GM12878 (cell line): Measurements from ENCODE around the gene BFSP2. TPM values are rescaled to one million over a fixed set of nuclear protein-coding genes. Genes with fewer than 3 reads are reported as not detected.

ENCODE experiments used
- ATAC-seq: fragments of 200-7000 bp; cut with Tn5 transposase; 3 replicates; pipeline ENCODE4 v1.9.1; 2020; ENCODE audit warnings: mild to moderate bottlenecking, moderate library complexity
- BruUV-seq: library from RNA; stranded (reverse); fragments of 400-500 nt; replicated peaks from 2 replicates; lab custom pipeline; 2021; lab: Mats Ljungman, UMichigan
- CTCF ChIA-PET: fragments of 300-600 bp; sonication (Branson Sonifier 250); formaldehyde crosslinking; extraction: SDS; loops from one replicate; lab custom pipeline; 2021; ENCODE audit warnings: inconsistent platforms; lab: Yijun Ruan, JAX
- POLR2A ChIA-PET: fragments of 350-600 bp; formaldehyde crosslinking; extraction: SDS; loops from one replicate; lab custom pipeline; 2021; ENCODE audit warnings: inconsistent platforms; lab: Charles Lee
- RAD21 ChIA-PET: fragments of 300-600 bp; sonication (Branson Sonifier 250); formaldehyde crosslinking; loops from one replicate; lab custom pipeline; 2023; ENCODE audit warnings: antibody characterized with exemption; ENCODE audit not compliant: unreplicated experiment; lab: Charles Lee
- SMC1A ChIA-PET: fragments of 300-600 bp; sonication (Branson Sonifier 250); formaldehyde crosslinking; loops from one replicate; lab custom pipeline; 2023; ENCODE audit not compliant: unreplicated experiment, uncharacterized antibody; lab: Charles Lee
- DNase-seq: peaks from one replicate; pipeline ENCODE4 v3.0.0-alpha.2; 2011; ENCODE audit warnings: low read depth, low spot score
- FAIRE-seq: peaks from 3 replicates; lab custom pipeline; 2011; peaks lifted over from hg19 to GRCh38; lab: Jason Lieb, UNC
- H2AFZ ChIP-seq: 2 replicates; pipeline ENCODE4 v1.6.0; 2011; ENCODE audit warnings: low read depth, low read length, control low read depth; ENCODE audit not compliant: control insufficient read depth
- H3K27ac ChIP-seq: 2 replicates; pipeline ENCODE4 v1.5.1; 2011; ENCODE audit warnings: control low read depth; ENCODE audit not compliant: control insufficient read depth, insufficient read depth
- H3K27me3 ChIP-seq, 2 experiments: replicated peaks in 1 of 2; 2 replicates each; pipeline versions ENCODE4 v1.6.0 to v1.6.1; 2011; ENCODE audit warnings: low read length in 1 of 2; ENCODE audit not compliant: control insufficient read depth in 2 of 2, insufficient read depth in 2 of 2
- H3K36me3 ChIP-seq, 2 experiments: 2 replicates each; pipeline ENCODE4 v1.5.1; 2011; ENCODE audit warnings: low read length in 1 of 2; ENCODE audit not compliant: control insufficient read depth in 2 of 2, insufficient read depth in 2 of 2
- H3K4me1 ChIP-seq: 2 replicates; pipeline ENCODE4 v1.6.1; 2011; ENCODE audit warnings: mild to moderate bottlenecking, low read length, moderate library complexity, mixed read lengths; ENCODE audit not compliant: control insufficient read depth, insufficient read depth
- H3K4me2 ChIP-seq: 2 replicates; pipeline ENCODE4 v1.6.0; 2011; ENCODE audit warnings: control low read depth; ENCODE audit not compliant: control insufficient read depth, insufficient read depth
- H3K4me3 ChIP-seq: fragments of 200-600 bp; sonication (generic); 2 replicates; pipeline ENCODE4 v1.5.1; 2016
- H3K79me2 ChIP-seq: 2 replicates; pipeline ENCODE4 v1.6.0; 2011; ENCODE audit warnings: low read length; ENCODE audit not compliant: control insufficient read depth, insufficient read depth
- H3K9ac ChIP-seq: 2 replicates; pipeline ENCODE4 v1.8.0; 2011; ENCODE audit warnings: low read length, control low read depth, mixed read lengths; ENCODE audit not compliant: control insufficient read depth, insufficient read depth
- H3K9me3 ChIP-seq: replicated peaks from 3 replicates; pipeline ENCODE4 v1.5.1; 2011; ENCODE audit warnings: mild to moderate bottlenecking, low read length; ENCODE audit not compliant: control insufficient read depth, insufficient read depth
- H4K20me1 ChIP-seq: 2 replicates; pipeline ENCODE4 v1.6.0; 2011; ENCODE audit not compliant: control insufficient read depth, insufficient read depth
- ASH2L ChIP-seq: fragments of 300-600, 200-600 bp; sonication (generic); IDR thresholded peaks from 2 replicates; pipeline ENCODE4 v1.6.1; 2017; ENCODE audit warnings: low read depth, mild to moderate bottlenecking, borderline replicate concordance
- BHLHE40 ChIP-seq, 2 experiments: fragments of 450-650 bp in 1 of 2; IDR thresholded peaks; 2 replicates each; pipeline ENCODE4 v1.6.1; 2011 to 2017; ENCODE audit warnings: low read depth in 2 of 2, borderline replicate concordance in 1 of 2, improper control_type of control experiment in 1 of 2, low read length in 1 of 2, mild to moderate bottlenecking in 1 of 2
- CBFB ChIP-seq: IDR thresholded peaks from 2 replicates; pipeline ENCODE4 v1.6.1; 2016; ENCODE audit warnings: antibody characterized with exemption, low read depth
- CHD1 ChIP-seq: IDR thresholded peaks from 2 replicates; pipeline ENCODE4 v1.6.1; 2012; ENCODE audit warnings: low read depth, low read length, improper control_type of control experiment
- ETV6 ChIP-seq, 2 experiments: fragments of 450-650 bp in 1 of 2; IDR thresholded peaks in 1 of 2; conservative IDR thresholded peaks in 1 of 2; 2 replicates each; pipeline ENCODE4 v1.6.1; 2014; ENCODE audit warnings: antibody characterized with exemption in 1 of 2, borderline replicate concordance in 1 of 2, low read depth in 1 of 2, mild to moderate bottlenecking in 1 of 2, moderate library complexity in 1 of 2
- HCFC1 ChIP-seq: fragments of 150-350 bp; IDR thresholded peaks from 2 replicates; pipeline ENCODE4 v1.6.1; 2014; ENCODE audit warnings: low read length
- IRF3 ChIP-seq: fragments of 450-650 bp; IDR thresholded peaks from 2 replicates; pipeline ENCODE4 v1.6.1; 2014; ENCODE audit warnings: mild to moderate bottlenecking
- IRF4 ChIP-seq: IDR thresholded peaks from 2 replicates; pipeline ENCODE4 v1.6.1; 2011; ENCODE audit warnings: low read depth, low read length
- JUNB ChIP-seq: IDR thresholded peaks from 2 replicates; pipeline ENCODE4 v1.6.1; 2016; ENCODE audit warnings: antibody characterized with exemption, mild to moderate bottlenecking
- MXI1 ChIP-seq: fragments of 150-350 bp; IDR thresholded peaks from 2 replicates; pipeline ENCODE4 v1.6.1; 2011; ENCODE audit warnings: low read depth, mild to moderate bottlenecking, inconsistent platforms, low read length, improper control_type of control experiment
- PAX5 ChIP-seq: IDR thresholded peaks from 2 replicates; pipeline ENCODE4 v1.6.1; 2011; ENCODE audit warnings: low read depth, low read length, borderline replicate concordance
- TARDBP ChIP-seq: IDR thresholded peaks from 2 replicates; pipeline ENCODE4 v1.6.1; 2016; ENCODE audit warnings: borderline replicate concordance
- WRNIP1 ChIP-seq: IDR thresholded peaks from 2 replicates; pipeline ENCODE4 v1.6.1; 2011; ENCODE audit warnings: low read depth, low read length, improper control_type of control experiment, borderline replicate concordance
- ZBTB40 ChIP-seq: fragments of 450-650 bp; IDR thresholded peaks from 2 replicates; pipeline ENCODE4 v1.6.1; 2016; ENCODE audit warnings: mild to moderate bottlenecking, moderate library complexity, borderline replicate concordance
- ZNF24 ChIP-seq: fragments of 450-650 bp; IDR thresholded peaks from 2 replicates; pipeline ENCODE4 v1.6.1; 2017; ENCODE audit warnings: antibody characterized with exemption, mild to moderate bottlenecking
- WGBS: methylation state at CpG from one replicate; pipeline ENCODE4 v1.1.6; 2016; ENCODE audit warnings: low lambda C conversion rate; ENCODE audit not compliant: insufficient replicate concordance, insufficient coverage; ENCODE audit errors: missing lambda C conversion rate; 5-methylcytosine and 5-hydroxymethylcytosine counted together
- in situ Hi-C: fragments of 300-500 bp; cut with MboI; formaldehyde crosslinking; loops from 9 replicates; pipeline ENCODE4 v1.14.3; 2018; ENCODE audit warnings: mixed read lengths
- intact Hi-C: fragments of 100-400 bp; cut with micrococcal nuclease; formaldehyde crosslinking; loops from one replicate; pipeline ENCODE4 v1.14.2; 2022; ENCODE audit not compliant: unreplicated experiment
- polyA plus RNA-seq, 11 experiments: library from polyadenylated mRNA; depleted of rRNA in 4 of 11; unstranded in 6 of 11; stranded (reverse) in 5 of 11; fragments of >200 nt; fragmentation: Nextera tagmentation in 4 of 11; fragmentation: Illumina TruSeq in 1 of 11; extraction: Ambion mirVana in 4 of 11; extraction: Trizol in 1 of 11; gene quantifications; 1 replicate in 1 of 11; 2 replicates in 10 of 11; pipeline versions ENCODE4 v1.2.1 to v1.2.3, GENCODE V29; 2011 to 2016; ENCODE audit warnings: inconsistent platforms in 2 of 11, missing spikeins in 2 of 11, low read depth in 1 of 11
- total RNA-seq, 4 experiments: library from RNA; depleted of rRNA in 3 of 4; stranded (reverse); fragments of >200 nt in 3 of 4; fragmentation: Illumina TruSeq in 1 of 4; extraction: Trizol in 1 of 4; gene quantifications; 2 replicates each; pipeline versions ENCODE4 v1.2.1 to v1.2.3, GENCODE V29; 2013 to 2021
- TF ChIP-seq, protein P1 (sequence below): IDR thresholded peaks from 2 replicates; pipeline ENCODE4 v1.6.1; 2012; ENCODE audit warnings: low read depth, low read length, improper control_type of control experiment

BFSP2 gene
- total and polyA plus RNA-seq, 10 of the 15 experiments (the other 5 are each of a cell fraction or from before 2014, with no cell fraction given) = 1.5 to 20.4 (median 7.3) TPM

- no peak for TF ChIP-seq IRF4
- TF ChIP-seq ZBTB40 = no peak
- TF ChIP-seq MXI1 = no peak
- TF ChIP-seq ETV6 (conservative IDR thresholded peaks at IDR 0.05 in 1 of 2, IDR thresholded peaks at IDR 0.05 in 1 of 2; ENCODE audit: borderline replicate concordance in 1 of 2, low read depth in 1 of 2) = no peak
Observed at GRCh38 chr3:133486658-133487057, 86.8 kb downstream of the BFSP2 start (continued).

GRCh38 chr3:133487204-133487603 is 87.3 kb downstream of the BFSP2 start:
- DNase-seq = no peak
- H3K9me3 ChIP-seq = peaks cover 11% of the 10 kb centered on the region
- BruUV-seq = no TSS peak
- in situ Hi-C loops (loop anchor here (5.0 kb wide), 1 partner anchor 85 kb away; the partner anchor contains the start of gene CDV3), intact Hi-C loops (no loop called here)
- WGBS = 98% methylated on average over 4 of the region's 4 CpGs
- FAIRE-seq = no peak
- no peak overlapping the region for H2AFZ ChIP-seq
- ChIA-PET CTCF (interaction anchor here (0.7 to 9.7 kb wide), 5 partner anchors 11 to 118 kb away, joined by 3 to 86 read pairs (median 4); no protein-coding TSS in a partner anchor), SMC1A (interaction anchor here (1.1 kb wide), 1 partner anchor 16 kb away, joined by 3 read pairs; no protein-coding TSS in a partner anchor), RAD21 (no interaction called here), POLR2A (no interaction called here)
- no peak overlapping the region for H3K4me3 ChIP-seq
- H3K9ac ChIP-seq = no peak overlapping the region
- ATAC-seq = no peak
- H3K79me2 ChIP-seq = peaks cover 15% of the 10 kb centered on the region
- no peaks in the 10 kb centered on the region for H4K20me1 ChIP-seq
- H3K27me3 ChIP-seq = no peaks in the 10 kb centered on the region
- no peak overlapping the region for H3K27ac ChIP-seq
- H3K4me2 ChIP-seq = no peak overlapping the region
- no peaks in the 10 kb centered on the region; a peak in 1 of 4 replicates for H3K36me3 ChIP-seq
- H3K4me1 ChIP-seq = peaks cover 43% of the 10 kb centered on the region
- TF ChIP-seq, protein P1, sequence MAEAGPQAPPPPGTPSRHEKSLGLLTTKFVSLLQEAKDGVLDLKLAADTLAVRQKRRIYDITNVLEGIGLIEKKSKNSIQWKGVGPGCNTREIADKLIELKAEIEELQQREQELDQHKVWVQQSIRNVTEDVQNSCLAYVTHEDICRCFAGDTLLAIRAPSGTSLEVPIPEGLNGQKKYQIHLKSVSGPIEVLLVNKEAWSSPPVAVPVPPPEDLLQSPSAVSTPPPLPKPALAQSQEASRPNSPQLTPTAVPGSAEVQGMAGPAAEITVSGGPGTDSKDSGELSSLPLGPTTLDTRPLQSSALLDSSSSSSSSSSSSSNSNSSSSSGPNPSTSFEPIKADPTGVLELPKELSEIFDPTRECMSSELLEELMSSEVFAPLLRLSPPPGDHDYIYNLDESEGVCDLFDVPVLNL = no peak
- TF ChIP-seq CHD1 = no peak
- no peak for TF ChIP-seq IRF3
- no peak for TF ChIP-seq ASH2L
- TF ChIP-seq JUNB = no peak
- no peak for TF ChIP-seq ZNF24
- no peak for TF ChIP-seq PAX5
- TF ChIP-seq HCFC1 = no peak
- TF ChIP-seq BHLHE40 (IDR thresholded peaks at IDR 0.05; ENCODE audit: borderline replicate concordance in 1 of 2, low read depth in 2 of 2, low read length in 1 of 2) = no peak
- TF ChIP-seq TARDBP = no peak
- TF ChIP-seq CBFB = no peak
- no peak for TF ChIP-seq WRNIP1
